Sigmoid colon (tissue), 4 donors: ENCODE measurements around the gene DOCK9.

Experiments
- EP300 ChIP-seq, 4 donors: sonication (generic); formaldehyde crosslinking; IDR thresholded peaks; one replicate each; pipeline ENCODE4 v1.6.1; 2017; ENCODE audit warnings: antibody characterized with exemption in 4 of 4
- POLR2AphosphoS5 ChIP-seq, 4 donors: sonication (generic); formaldehyde crosslinking; IDR thresholded peaks; one replicate each; pipeline ENCODE4 v1.6.1; 2017; ENCODE audit warnings: antibody characterized with exemption in 4 of 4
- TF ChIP-seq, protein P1 (sequence below), 4 experiments: fragments of 450-650 bp in 3 of 4; fragments of 200-600 bp in 1 of 4; IDR thresholded peaks; one replicate each; pipeline ENCODE4 v1.5.1; 2016 to 2019; ENCODE audit warnings: antibody characterized with exemption in 4 of 4, mild to moderate bottlenecking in 3 of 4, moderate library complexity in 2 of 4

GRCh38 chr13:98772794-98773452 lies 204.9 kb downstream of the DOCK9 start:
- TF ChIP-seq EP300 (IDR thresholded peaks at IDR 0.05) (no peak), POLR2AphosphoS5 (IDR thresholded peaks at IDR 0.05) (no peak)
- TF ChIP-seq, protein P1, sequence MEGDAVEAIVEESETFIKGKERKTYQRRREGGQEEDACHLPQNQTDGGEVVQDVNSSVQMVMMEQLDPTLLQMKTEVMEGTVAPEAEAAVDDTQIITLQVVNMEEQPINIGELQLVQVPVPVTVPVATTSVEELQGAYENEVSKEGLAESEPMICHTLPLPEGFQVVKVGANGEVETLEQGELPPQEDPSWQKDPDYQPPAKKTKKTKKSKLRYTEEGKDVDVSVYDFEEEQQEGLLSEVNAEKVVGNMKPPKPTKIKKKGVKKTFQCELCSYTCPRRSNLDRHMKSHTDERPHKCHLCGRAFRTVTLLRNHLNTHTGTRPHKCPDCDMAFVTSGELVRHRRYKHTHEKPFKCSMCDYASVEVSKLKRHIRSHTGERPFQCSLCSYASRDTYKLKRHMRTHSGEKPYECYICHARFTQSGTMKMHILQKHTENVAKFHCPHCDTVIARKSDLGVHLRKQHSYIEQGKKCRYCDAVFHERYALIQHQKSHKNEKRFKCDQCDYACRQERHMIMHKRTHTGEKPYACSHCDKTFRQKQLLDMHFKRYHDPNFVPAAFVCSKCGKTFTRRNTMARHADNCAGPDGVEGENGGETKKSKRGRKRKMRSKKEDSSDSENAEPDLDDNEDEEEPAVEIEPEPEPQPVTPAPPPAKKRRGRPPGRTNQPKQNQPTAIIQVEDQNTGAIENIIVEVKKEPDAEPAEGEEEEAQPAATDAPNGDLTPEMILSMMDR (IDR thresholded peaks at IDR 0.05): no peak
